Keratinocyte (primary cell): ENCODE measurements around the gene NSMCE1. TPM values are rescaled to one million over a fixed set of nuclear protein-coding genes. Genes with fewer than 3 reads are reported as not detected.

Experiments used
- DNase-seq: peaks from one replicate; pipeline ENCODE4 v3.0.0-alpha.2; 2011; ENCODE audit warnings: low read depth, missing footprints, low spot score
- FAIRE-seq: peaks from 2 replicates; lab custom pipeline; 2011; peaks lifted over from hg19 to GRCh38; lab: Jason Lieb, UNC
- H2AFZ ChIP-seq: 2 replicates; pipeline ENCODE4 v1.6.0; 2012; ENCODE audit warnings: low read length, control low read depth, inconsistent platforms; ENCODE audit not compliant: control insufficient read depth
- H3K27ac ChIP-seq: 2 replicates; pipeline ENCODE4 v1.5.1; 2011; ENCODE audit warnings: low read length; ENCODE audit not compliant: control insufficient read depth, insufficient read depth
- H3K27me3 ChIP-seq: 3 replicates; pipeline ENCODE4 v1.6.0; 2011; ENCODE audit warnings: low read length; ENCODE audit not compliant: control insufficient read depth, insufficient read depth; ENCODE audit errors: extremely low read depth
- H3K36me3 ChIP-seq, 2 experiments: 2 replicates in 1 of 2; 3 replicates in 1 of 2; pipeline ENCODE4 v1.5.1; 2011; ENCODE audit warnings: low read length in 2 of 2, mild to moderate bottlenecking in 1 of 2; ENCODE audit not compliant: control insufficient read depth in 2 of 2, insufficient read depth in 2 of 2; ENCODE audit errors: extremely low read depth in 1 of 2
- H3K4me1 ChIP-seq: 3 replicates; pipeline ENCODE4 v1.5.1; 2011; ENCODE audit warnings: low read length; ENCODE audit not compliant: control insufficient read depth, insufficient read depth; ENCODE audit errors: extremely low read depth
- H3K4me2 ChIP-seq: 3 replicates; pipeline ENCODE4 v1.6.0; 2011; ENCODE audit warnings: low read depth, low read length; ENCODE audit not compliant: control insufficient read depth, insufficient read depth; ENCODE audit errors: extremely low read depth
- H3K4me3 ChIP-seq, 3 experiments: fragments of 200-600 bp in 1 of 3; sonication (generic) in 1 of 3; 2 replicates in 2 of 3; 3 replicates in 1 of 3; pipeline ENCODE4 v1.5.1; 2011 to 2016; ENCODE audit warnings: low read length in 3 of 3, mild to moderate bottlenecking in 3 of 3, control low read depth in 2 of 3, inconsistent platforms in 1 of 3, low read depth in 1 of 3, mixed read lengths in 1 of 3, mixed run types in 1 of 3, moderate library complexity in 1 of 3; ENCODE audit not compliant: control insufficient read depth in 2 of 3, insufficient read depth in 2 of 3; ENCODE audit errors: extremely low read depth in 1 of 3
- H3K79me2 ChIP-seq: 2 replicates; pipeline ENCODE4 v1.6.0; 2012; ENCODE audit warnings: low read length; ENCODE audit not compliant: control insufficient read depth, insufficient read depth
- H3K9ac ChIP-seq: 3 replicates; pipeline ENCODE4 v1.6.0; 2011; ENCODE audit warnings: low read length; ENCODE audit not compliant: control insufficient read depth, insufficient read depth; ENCODE audit errors: extremely low read depth
- H3K9me1 ChIP-seq: 3 replicates; pipeline ENCODE4 v1.6.0; 2011; ENCODE audit warnings: low read length; ENCODE audit not compliant: control insufficient read depth, insufficient read depth; ENCODE audit errors: extremely low read depth
- H3K9me3 ChIP-seq: 2 replicates; pipeline ENCODE4 v1.5.1; 2012; ENCODE audit warnings: low read depth, low read length; ENCODE audit not compliant: control insufficient read depth
- H4K20me1 ChIP-seq: 3 replicates; pipeline ENCODE4 v1.6.0; 2011; ENCODE audit warnings: low read length; ENCODE audit not compliant: control insufficient read depth, insufficient read depth; ENCODE audit errors: extremely low read depth
- EZH2 ChIP-seq: IDR thresholded peaks from one replicate; pipeline ENCODE4 v1.6.1; 2012; ENCODE audit warnings: inconsistent platforms, mild to moderate bottlenecking, low read length, moderate library complexity
- dilution Hi-C: fragments of 300-500 bp; cut with MboI; formaldehyde crosslinking; loops from one replicate; pipeline ENCODE4 v1.7.0; 2020; ENCODE audit warnings: low sequenced_read_pairs; ENCODE audit not compliant: extremely low pct_ligation_motif_present
- polyA plus RNA-seq, 5 experiments: library from polyadenylated mRNA; depleted of rRNA in 3 of 5; stranded (reverse) in 3 of 5; stranded (forward) in 1 of 5; unstranded in 1 of 5; fragments of >200 nt; gene quantifications; 1 replicate in 1 of 5; 2 replicates in 3 of 5; 3 replicates in 1 of 5; pipeline versions ENCODE4 v1.2.1 to v1.2.3, GENCODE V29; 2011 to 2012; ENCODE audit warnings: missing spikeins in 2 of 5, low read depth in 1 of 5, low replicate concordance in 1 of 5
- TF ChIP-seq, protein P1 (sequence below), 3 experiments: IDR thresholded peaks in 1 of 3; conservative IDR thresholded peaks in 1 of 3; optimal IDR thresholded peaks in 1 of 3; 2 replicates in 2 of 3; 3 replicates in 1 of 3; pipeline versions ENCODE3 to v1.5.1; 2011; ENCODE audit warnings: low read length in 3 of 3, mild to moderate bottlenecking in 3 of 3, moderate library complexity in 2 of 3, control low read depth in 1 of 3, inconsistent platforms in 1 of 3; ENCODE audit not compliant: insufficient read depth in 2 of 3; ENCODE audit errors: extremely low read depth in 1 of 3

Gene NSMCE1
- polyA plus RNA-seq, 1 donor (not counting 4 experiments of a cell fraction or from before 2014, with no cell fraction given) = 55.9 TPM

DNA sequence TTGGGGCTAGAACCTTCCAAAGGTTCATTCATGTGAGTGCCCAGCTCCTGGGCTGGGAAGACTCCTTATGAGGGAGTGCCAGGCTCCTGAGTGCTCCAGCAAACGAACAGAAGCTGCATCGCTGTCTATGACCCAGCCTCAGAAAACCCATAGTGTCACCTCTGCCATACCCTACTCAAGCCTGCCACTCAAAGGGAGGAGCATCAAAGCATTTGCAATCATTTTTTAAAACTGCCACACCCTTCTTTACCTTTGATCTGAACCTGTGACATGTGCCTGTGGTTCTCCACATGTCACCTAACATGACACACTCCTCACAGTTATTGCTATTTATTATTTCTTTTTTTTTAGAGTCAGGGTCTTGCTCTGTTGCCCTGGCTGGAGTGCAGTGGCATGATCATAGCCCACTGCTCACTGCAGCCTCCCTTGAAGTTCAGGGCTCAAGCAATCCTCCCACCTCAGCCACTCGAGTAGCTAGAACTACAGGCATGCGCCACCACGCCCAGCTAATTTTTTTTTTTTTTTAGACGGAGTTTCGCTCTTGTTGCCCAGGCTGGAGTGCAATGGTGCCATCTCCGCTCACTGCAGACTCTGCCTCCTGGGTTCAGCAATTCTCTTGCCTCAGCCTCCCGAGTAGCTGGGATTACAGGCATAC is 72.5 kb downstream of the NSMCE1 start:
- Histone ChIP-seq H3K4me1 (peaks cover 12% of the 10 kb centered on the region), H3K9me3 (no peaks in the 10 kb centered on the region)
- dilution Hi-C loops = no loop called here

DNA sequence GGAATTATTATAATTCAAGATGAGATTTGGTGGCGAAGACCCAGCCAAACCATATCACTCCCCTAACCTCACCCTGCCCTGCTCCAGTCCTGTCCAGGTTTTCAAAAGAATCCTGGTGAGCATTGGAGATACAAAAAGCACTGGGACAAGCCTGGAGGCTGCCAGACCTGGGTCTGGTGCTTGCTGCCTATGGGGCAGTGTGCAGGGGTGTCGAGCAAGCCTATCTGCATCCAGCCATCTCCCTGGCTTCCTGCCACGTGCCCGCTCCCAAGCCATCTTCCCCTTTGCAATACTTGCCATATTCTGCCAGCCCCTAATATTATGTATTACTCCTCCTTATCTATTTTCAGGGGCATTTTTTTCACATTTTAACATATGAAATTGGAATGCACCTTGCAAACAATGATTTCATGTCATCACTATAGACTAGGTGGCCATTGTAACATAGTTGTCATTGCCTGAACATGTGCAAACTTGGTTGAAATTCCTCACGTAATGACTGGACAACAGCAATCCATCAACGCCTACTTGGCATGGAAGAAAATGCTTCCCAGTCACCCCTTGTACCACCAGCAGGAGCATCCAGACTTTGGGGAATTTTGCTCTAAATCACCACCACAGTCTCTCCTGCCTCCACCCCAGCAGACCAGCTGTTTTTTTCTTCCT is 73.4 kb downstream of the NSMCE1 start:
- Histone ChIP-seq H3K9ac (no peak overlapping the region), H2AFZ (no peak overlapping the region), H3K9me3 (no peaks in the 10 kb centered on the region), H3K36me3 (no peaks in the 10 kb centered on the region), H3K9me1 (no peaks in the 10 kb centered on the region), H4K20me1 (no peaks in the 10 kb centered on the region), H3K4me2 (peak overlapping the region; percentile 13), H3K79me2 (no peaks in the 10 kb centered on the region), H3K4me3 (no peak overlapping the region), H3K4me1 (peaks cover 12% of the 10 kb centered on the region), H3K27ac (no peak overlapping the region), H3K27me3 (no peaks in the 10 kb centered on the region)
- DNase-seq (no peak), FAIRE-seq (peak; percentile 71)
- dilution Hi-C loops = no loop called here
- TF ChIP-seq, protein P1, sequence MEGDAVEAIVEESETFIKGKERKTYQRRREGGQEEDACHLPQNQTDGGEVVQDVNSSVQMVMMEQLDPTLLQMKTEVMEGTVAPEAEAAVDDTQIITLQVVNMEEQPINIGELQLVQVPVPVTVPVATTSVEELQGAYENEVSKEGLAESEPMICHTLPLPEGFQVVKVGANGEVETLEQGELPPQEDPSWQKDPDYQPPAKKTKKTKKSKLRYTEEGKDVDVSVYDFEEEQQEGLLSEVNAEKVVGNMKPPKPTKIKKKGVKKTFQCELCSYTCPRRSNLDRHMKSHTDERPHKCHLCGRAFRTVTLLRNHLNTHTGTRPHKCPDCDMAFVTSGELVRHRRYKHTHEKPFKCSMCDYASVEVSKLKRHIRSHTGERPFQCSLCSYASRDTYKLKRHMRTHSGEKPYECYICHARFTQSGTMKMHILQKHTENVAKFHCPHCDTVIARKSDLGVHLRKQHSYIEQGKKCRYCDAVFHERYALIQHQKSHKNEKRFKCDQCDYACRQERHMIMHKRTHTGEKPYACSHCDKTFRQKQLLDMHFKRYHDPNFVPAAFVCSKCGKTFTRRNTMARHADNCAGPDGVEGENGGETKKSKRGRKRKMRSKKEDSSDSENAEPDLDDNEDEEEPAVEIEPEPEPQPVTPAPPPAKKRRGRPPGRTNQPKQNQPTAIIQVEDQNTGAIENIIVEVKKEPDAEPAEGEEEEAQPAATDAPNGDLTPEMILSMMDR (optimal IDR thresholded peaks at IDR 0.05 in 1 of 3, IDR thresholded peaks at IDR 0.05 in 1 of 3, conservative IDR thresholded peaks at IDR 0.05 in 1 of 3; ENCODE audit: extremely low read depth in 1 of 3, insufficient read depth in 2 of 3, low read length in 3 of 3) = no peak
- TF ChIP-seq EZH2 = no peak

More for the DNA sequence above, 72.5 kb downstream of the NSMCE1 start:
- no peak overlapping the region for H2AFZ ChIP-seq
- DNase-seq (no peak), FAIRE-seq (no peak)
- no peak overlapping the region for H3K9ac ChIP-seq
- H3K9me1 ChIP-seq = no peaks in the 10 kb centered on the region
- no peaks in the 10 kb centered on the region for H3K79me2 ChIP-seq
- H3K4me3 ChIP-seq = no peak overlapping the region
- H3K27me3 ChIP-seq = no peaks in the 10 kb centered on the region
- TF ChIP-seq, protein P1 (optimal IDR thresholded peaks at IDR 0.05 in 1 of 3, IDR thresholded peaks at IDR 0.05 in 1 of 3, conservative IDR thresholded peaks at IDR 0.05 in 1 of 3; ENCODE audit: extremely low read depth in 1 of 3, insufficient read depth in 2 of 3, low read length in 3 of 3) = no peak
- TF ChIP-seq EZH2 = no peak
- H3K36me3 ChIP-seq = no peaks in the 10 kb centered on the region
- H3K4me2 ChIP-seq = no peak overlapping the region
- no peaks in the 10 kb centered on the region for H4K20me1 ChIP-seq
- no peak overlapping the region for H3K27ac ChIP-seq
